OCI-LY3 (cell line): ENCODE data around the gene CA12.

ENCODE experiments used
- CTCF ChIP-seq: fragments of 200-600, 300-600 bp; sonication (generic); IDR thresholded peaks from 2 replicates; pipeline ENCODE4 v1.5.1; 2014; ENCODE audit warnings: antibody characterized with exemption, low read length, low read depth
- EZH2phosphoT487 ChIP-seq: fragments of 200-600 bp; shearing (Covaris generic); IDR thresholded peaks from 2 replicates; pipeline ENCODE4 v1.6.1; 2018; ENCODE audit warnings: antibody characterized with exemption, mixed run types, low read depth

GRCh38 chr15:63299943-63300575 is 81.6 kb downstream of the CA12 start:
- TF ChIP-seq CTCF (no peak), EZH2phosphoT487 (no peak)
